Raji (cell line): ENCODE measurements around the gene SSUH2.

Experiments
- POLR2A ChIP-seq: IDR thresholded peaks from 2 replicates; pipeline ENCODE4 v1.6.1; 2011; ENCODE audit warnings: low read depth, low read length, control low read depth; ENCODE audit not compliant: insufficient read depth

The SSUH2 gene

DNA sequence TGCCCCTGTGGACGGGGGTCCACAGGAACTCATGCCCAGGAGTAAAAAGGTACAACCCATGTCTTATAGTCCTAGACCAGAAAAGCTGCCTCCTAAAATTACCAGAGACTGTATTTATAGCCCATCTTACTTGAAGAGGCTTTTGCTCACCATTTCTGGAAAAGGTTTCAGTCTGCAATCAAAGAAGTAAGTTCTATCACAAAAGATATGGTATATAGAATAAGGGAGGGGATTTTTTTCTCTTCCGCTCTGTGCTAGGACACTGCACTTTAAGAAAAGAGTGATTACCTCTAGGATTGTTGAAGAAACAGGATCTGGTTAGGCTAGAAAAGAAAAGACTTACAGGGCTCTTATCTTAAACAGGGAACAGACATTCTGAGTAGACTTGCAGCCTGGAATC, 2.6 kb downstream of the SSUH2 start:
- TF ChIP-seq POLR2A, result no peak

DNA sequence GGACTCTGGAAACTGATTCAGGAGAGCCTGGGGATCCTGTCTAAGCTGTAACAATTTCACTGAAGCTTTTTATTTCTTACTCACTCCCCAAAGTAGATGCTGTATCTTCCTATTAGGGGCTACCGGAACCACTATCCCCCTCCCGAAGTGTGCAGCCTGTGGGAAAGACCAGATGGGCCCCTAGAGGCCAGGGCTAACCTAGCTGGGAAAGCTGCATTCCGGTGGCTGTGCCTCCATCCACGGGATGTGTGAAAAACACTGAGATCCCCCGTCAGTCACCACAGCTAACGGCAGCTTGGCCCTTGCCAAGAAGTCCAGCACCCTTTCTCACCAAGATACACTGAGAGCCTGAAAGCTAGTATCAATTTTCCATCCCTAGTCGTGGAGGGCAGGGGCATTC, 3.1 kb downstream of the SSUH2 start:
- no peak for TF ChIP-seq POLR2A

DNA sequence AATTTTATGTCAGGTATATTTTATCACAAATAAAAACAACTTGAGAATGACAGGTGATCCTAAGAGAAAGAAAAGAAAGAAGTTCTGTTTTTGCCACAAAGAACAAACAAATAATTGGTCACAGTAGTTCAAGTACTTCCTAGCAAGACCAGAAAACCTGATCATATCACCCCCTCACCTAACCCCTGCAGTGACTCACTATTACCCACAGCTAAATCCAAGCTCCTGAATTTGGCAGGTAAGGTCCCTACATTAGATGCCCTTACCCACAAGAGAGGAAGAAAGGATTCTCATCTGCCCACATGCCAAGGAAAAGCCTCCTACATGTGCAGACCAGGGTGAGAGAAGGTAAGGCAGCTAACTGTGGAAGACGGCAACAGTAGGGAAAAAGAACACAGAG, 4.4 kb downstream of the SSUH2 start:
- TF ChIP-seq POLR2A, result no peak

DNA sequence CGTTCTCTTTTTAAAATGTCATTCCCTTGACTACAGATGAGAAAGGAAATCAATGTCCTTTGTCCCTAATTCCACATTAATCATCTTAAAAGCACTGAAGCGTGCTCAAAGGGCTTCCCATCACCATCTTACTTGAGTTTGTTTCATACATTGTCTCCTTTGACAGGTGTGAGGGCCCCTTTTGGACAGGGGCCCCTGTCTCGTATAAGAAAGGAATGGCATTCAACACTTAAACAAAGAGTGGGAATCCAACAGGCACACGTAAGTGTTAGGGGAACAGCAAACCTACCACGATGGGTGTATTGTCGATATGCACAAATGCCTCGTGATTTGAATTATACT, 5.0 kb downstream of the SSUH2 start:
- TF ChIP-seq POLR2A, result no peak

DNA sequence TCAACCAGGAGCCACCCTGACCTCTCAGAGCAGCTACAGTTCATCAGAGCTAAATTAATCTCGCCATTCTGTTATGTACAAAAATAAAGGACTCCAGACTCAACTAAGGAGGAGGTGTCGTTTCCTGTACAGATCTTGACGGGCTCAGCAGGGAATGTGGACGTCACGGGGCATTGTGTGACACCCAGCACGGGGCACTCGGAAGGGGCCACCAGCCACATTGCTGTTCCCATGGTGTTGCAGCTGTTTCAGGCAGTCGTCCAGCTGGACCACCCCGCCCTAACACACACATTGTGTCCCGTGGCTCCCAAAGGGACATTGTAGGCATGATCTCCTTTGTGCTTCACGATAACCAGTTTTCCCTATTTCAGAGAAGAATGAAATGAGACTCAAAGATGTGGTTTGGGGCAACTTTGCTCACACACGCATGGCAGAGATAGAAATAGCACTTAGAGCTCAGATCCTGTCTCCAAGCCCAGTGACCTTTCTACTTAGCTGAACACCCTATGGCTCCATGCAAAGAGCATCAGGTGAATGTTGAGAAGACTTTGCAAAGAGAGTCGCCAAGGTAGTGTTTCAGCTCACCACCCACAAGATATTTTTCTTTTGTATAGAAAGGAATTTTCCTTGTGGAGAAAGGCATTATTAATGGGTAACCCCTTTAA, 5.5 kb downstream of the SSUH2 start:
- no peak for TF ChIP-seq POLR2A

DNA sequence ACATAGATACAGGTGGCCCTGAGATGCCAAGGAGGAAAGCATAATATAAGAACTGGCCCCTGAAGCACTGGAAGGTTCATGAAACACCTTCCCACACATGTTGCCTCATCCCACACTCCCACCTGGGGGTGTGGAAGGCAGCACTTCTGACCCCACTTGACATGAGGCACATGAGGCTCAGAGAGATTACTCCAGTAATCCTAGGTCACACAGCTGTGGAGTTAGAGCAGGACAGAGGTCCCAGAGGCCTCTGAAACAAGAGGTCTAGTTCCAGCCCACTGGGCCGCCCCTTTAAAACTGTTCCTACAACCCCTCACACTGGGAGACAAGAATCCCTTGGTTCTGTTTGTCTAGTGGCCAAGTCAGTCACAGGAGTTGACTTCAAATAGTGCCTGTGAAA, 7.2 kb downstream of the SSUH2 start:
- TF ChIP-seq POLR2A, result no peak

DNA sequence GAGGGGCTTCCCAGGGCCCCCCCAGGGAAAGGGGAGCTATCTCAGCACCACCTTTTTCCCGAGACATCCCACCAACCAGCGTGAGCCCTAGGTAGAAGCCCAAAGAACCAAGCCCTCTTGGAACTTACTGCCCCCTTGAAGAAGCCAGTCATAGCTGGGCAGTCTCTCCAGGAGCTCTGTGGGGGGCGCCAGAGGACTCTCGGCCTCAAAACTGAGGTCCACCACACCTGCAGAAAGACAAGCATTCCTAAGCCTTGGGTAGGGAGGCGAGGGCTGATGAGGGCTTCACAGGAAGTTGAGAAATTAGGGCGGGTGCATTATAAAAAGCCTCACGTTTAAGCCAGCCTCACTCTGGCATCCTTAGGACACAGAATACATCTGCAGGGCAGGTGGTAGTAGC, 9.0 kb downstream of the SSUH2 start:
- TF ChIP-seq POLR2A, result no peak

DNA sequence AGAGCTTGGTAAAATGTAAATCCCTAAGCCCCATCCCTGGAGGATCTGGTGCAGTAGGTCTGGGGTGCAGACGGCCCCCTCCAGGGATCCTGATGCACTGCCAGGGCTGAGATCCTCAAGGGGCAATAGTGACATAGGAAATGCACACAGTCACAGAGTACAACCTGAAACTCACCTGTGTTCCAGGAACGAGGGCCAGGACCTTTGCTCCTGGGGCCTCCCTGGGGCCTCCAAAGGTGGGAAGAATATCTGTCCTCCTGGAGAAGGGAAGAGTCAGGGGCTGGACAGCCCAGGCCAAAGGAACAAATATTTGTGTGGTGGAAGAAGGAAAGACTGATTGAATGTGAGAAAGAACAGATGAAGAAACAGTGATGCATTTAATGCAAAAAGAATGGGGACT, 9.5 kb downstream of the SSUH2 start:
- no peak for TF ChIP-seq POLR2A

DNA sequence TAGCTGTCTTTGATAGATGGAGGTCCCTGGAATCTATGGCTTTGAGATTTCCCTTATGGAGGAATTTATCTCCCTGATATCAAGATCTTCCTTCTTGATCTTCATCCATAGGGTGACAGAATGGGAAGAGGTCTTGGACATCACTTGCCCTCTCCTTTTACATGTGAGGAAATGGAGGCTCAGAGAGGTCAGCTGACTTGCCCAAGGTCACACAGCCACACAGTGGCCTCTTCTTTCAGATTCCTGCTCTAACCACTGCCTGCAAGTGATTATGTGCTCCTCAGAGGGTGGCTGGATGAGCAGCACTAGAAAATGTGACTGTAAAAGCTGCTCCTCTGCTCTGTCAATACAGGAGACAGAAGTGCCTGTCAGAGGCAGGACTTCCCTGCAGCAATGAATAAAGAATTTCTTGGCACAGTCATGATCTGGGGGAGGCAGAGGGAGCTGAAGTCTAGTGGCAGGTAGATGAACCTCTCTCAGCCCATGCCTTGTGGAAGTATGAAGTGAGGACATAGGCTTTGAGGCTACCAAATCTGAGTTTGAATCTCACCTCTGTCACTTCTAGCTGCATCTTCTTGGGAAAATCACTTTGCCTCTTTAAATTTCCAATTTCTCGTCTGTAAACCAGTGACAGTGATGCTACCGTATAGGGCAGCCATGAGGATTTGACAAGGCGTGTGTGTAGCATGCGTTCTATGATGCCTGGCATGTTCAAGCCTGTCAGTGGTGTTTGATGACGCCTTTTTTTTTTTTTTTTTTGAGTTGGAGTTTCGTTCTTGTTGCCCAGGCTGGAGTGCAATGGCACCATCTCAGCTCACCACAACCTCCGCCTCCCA, 12.0 kb downstream of the SSUH2 start:
- TF ChIP-seq POLR2A, result no peak

DNA sequence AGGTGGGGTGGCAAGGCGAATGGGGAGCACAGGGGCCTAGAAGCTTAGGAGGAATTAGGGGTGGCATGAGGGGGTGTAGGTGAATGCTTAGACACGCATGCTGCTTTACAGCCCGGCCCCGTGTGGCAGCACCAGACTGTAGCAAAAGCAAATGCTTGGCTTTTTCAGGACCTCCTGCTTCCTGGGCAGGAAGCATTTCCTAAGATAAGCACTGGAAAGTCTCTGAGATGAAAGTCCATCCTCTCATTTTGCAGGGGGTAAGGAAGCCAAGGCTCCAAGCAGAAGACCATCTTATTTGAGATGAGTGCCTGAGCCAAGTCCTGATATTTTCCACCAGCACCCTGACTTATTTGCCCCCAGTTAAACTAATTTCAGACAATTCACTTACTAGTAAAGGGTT, 12.9 kb downstream of the SSUH2 start:
- TF ChIP-seq POLR2A, result no peak

DNA sequence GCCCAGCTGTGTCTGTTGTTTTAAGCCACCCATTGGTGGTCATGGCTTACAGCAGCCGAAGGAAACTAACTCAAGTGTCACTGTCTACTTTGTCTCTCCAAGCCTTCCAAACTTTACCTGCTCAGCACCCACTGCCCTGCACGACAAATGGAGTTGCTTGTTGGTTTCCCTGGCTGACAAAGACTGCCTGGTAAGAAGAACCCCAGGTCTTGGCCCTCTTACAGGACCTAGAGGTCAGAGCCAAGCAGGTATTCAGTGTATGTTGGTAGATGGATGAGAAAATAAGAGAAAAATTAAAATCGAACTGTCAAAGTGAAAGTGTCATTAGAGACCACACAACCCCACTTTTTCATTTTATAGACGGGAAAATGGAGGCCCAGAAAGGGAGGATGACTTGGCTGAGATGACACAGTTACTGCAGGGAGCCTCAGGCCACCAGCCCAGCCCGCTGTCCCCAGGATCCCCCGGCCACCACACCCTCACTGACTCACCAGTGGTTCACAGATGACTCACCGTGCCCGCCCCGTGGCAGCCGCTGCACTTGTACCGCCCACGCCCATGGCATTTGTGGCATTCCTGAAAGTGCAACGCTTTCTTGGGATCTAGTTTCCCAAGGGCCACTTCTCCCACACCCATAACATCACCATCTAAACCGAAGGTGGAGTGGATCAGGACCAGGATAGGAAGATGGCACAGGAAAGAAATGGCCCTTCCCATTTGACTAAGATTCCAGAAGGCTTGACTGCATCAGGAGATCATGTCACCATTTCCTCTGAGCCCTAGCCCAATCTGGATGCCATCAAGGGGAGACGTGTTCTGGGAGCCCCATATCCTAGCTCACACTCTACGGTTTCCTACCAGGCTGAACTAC, 15.2 kb downstream of the SSUH2 start:
- TF ChIP-seq POLR2A, result no peak

DNA sequence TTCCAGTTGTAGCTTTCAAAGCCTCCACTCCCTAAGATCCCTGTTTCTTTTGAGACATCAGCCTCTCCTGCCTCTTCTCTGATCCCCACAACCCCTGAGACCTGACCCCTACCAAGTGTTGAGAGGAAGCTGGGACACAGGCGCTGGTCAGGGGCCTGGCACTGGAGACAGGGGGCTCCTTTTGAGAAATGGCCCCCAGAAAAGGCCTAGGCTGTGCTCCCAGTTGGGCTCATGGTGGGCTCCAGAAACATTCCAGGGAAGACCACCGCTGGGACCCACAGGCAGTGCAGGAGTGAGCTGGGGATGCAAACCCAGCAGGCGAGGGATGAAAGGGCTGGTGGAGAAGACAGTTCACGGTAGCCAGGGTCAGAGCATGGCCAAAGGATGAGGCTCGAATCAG, 16.6 kb downstream of the SSUH2 start:
- no peak for TF ChIP-seq POLR2A

DNA sequence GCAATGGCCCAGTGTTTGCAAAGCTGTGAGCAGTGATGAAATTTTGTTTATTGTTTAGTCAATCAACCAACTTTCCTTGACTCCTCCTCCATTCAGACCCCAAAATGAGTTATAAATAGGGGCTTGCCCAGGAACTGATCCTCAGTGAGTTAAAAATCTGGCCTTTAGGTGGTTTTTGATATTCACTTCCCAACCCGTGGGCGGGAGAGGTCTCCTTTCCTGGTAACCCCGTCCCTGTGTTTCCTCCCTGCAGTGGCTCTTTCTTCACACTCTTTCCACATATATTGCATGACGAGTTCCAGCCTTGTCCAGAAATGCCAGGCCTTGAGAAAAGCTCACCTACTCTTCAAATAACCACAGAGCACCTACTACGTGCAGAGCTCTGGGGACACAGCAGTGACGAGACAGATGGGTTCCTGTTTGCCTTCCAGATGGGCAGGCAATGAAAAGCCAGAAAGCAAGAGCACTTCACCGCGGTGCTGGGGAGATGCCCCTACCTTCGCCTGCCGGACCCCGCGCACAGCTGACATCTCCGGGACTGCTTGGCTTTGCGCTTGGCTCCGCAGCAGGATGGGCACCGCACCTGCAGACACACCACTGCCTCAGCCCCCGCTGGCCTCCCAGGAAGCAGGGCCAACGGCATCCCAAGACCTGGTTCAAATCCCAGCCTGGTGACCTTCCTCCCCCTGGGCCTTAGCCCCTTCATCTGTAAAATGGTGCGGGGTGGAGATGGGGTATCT, 17.2 kb downstream of the SSUH2 start:
- TF ChIP-seq POLR2A, result no peak

DNA sequence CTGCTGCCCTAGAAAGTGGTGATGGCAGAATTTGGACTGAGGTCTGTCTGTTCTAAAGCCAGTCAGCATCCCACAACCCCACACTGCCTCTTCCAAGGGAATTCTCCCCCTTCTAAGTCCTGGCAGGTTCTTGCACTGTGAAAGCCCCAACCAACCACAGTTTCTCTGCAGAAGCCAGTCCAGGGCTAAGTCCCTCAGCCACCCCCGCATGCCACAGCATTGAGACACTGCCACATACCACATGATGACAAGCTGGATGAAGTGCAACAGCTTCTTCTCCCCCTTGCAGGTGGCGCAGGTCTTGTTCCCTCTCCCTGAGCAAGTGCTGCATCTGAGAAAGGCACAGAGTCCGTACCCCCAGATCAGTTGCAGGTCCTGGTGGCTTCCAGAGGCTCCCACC, 18.6 kb downstream of the SSUH2 start:
- no peak for TF ChIP-seq POLR2A

DNA sequence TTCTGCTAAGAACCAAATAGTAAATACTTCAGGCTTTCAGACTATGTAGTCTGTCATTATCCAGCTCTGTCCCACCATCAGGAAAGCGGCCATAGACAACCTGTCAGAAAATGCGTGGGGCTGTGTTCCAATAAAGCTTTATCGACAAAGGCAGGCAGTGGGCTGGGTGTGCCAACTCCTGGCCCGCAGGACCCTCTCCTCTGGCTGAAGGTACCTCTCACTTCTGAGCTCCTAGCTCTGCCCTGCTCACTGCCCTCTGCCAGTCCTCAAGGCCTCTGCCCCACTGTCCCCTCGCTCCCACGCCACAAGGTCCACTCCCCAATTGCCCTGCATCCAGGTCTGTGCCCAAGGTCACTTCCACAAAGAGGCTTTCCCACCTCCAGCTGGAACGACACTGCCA, 20.0 kb downstream of the SSUH2 start:
- TF ChIP-seq POLR2A, result no peak
